CD4-positive, alpha-beta memory T cell (primary cell): ENCODE data around the gene GTPBP1. TPM values are rescaled to one million over a fixed set of nuclear protein-coding genes. Genes with fewer than 3 reads are reported as not detected.

ENCODE experiments used
- CTCF ChIA-PET: fragments of 350-600 bp; sonication (Branson Sonifier 250); formaldehyde crosslinking; loops from one replicate; lab custom pipeline; 2021; ENCODE audit warnings: inconsistent platforms; ENCODE audit not compliant: partially characterized antibody; lab: Charles Lee
- POLR2A ChIA-PET: fragments of 350-600 bp; sonication (Branson Sonifier 250); formaldehyde crosslinking; loops from one replicate; lab custom pipeline; 2021; ENCODE audit not compliant: partially characterized antibody; lab: Charles Lee
- DNase-seq, 5 donors: peaks; one replicate each; pipeline versions ENCODE4 v3.0.0 to v3.0.0-alpha.2; 2020 to 2022; ENCODE audit warnings: mixed read lengths in 1 of 5
- H3K27ac ChIP-seq: one replicate; pipeline ENCODE4 v1.7.0; 2013; ENCODE audit warnings: low read depth, low read length
- H3K27me3 ChIP-seq: 2 replicates; pipeline ENCODE4 v1.7.0; 2013; ENCODE audit warnings: mild to moderate bottlenecking, low read length, moderate library complexity; ENCODE audit not compliant: insufficient read depth
- H3K36me3 ChIP-seq: 2 replicates; pipeline ENCODE4 v1.7.0; 2013; ENCODE audit warnings: mild to moderate bottlenecking, low read length, moderate library complexity; ENCODE audit not compliant: insufficient read depth
- H3K4me1 ChIP-seq: 2 replicates; pipeline ENCODE4 v1.7.0; 2013; ENCODE audit warnings: mild to moderate bottlenecking, low read length, moderate library complexity; ENCODE audit not compliant: insufficient read depth
- H3K4me3 ChIP-seq, 2 donors: one replicate each; pipeline ENCODE4 v1.7.0; 2013; ENCODE audit warnings: low read length in 2 of 2, mild to moderate bottlenecking in 1 of 2
- H3K9me3 ChIP-seq, 2 donors: one replicate each; pipeline ENCODE4 v1.7.0; 2013; ENCODE audit warnings: low read length in 2 of 2, control low read depth in 1 of 2; ENCODE audit not compliant: control insufficient read depth in 1 of 2
- H3K27ac Mint-ChIP-seq, 7 donors: one replicate each; pipeline ENCODE4 v1.8.0; 2020 to 2021; ENCODE audit warnings: mixed read lengths in 7 of 7, mild to moderate bottlenecking in 6 of 7, inconsistent platforms in 3 of 7, moderate library complexity in 3 of 7
- H3K27me3 Mint-ChIP-seq, 2 donors: one replicate each; pipeline ENCODE4 v1.8.0; 2020 to 2021; ENCODE audit warnings: mixed read lengths in 2 of 2
- H3K36me3 Mint-ChIP-seq, 2 donors: one replicate each; pipeline ENCODE4 v1.8.0; 2020 to 2021; ENCODE audit warnings: mixed read lengths in 2 of 2, inconsistent platforms in 1 of 2, mild to moderate bottlenecking in 1 of 2
- H3K4me1 Mint-ChIP-seq, 4 donors: one replicate each; pipeline ENCODE4 v1.8.0; 2020 to 2021; ENCODE audit warnings: mixed read lengths in 4 of 4, mild to moderate bottlenecking in 1 of 4
- H3K4me3 Mint-ChIP-seq, 8 donors: one replicate each; pipeline ENCODE4 v1.8.0; 2020 to 2021; ENCODE audit warnings: mixed read lengths in 8 of 8, mild to moderate bottlenecking in 7 of 8, moderate library complexity in 6 of 8, inconsistent platforms in 3 of 8
- H3K9me3 Mint-ChIP-seq, 8 donors: one replicate each; pipeline ENCODE4 v1.8.0; 2020 to 2021; ENCODE audit warnings: mixed read lengths in 8 of 8, mild to moderate bottlenecking in 5 of 8, inconsistent platforms in 3 of 8, moderate library complexity in 1 of 8
- intact Hi-C: fragments of 100-400 bp; cut with micrococcal nuclease; formaldehyde crosslinking; loops from one replicate; pipeline ENCODE4 v1.15.1; 2023
- polyA plus RNA-seq, 2 donors: library from polyadenylated mRNA; unstranded; fragments of 300-500 nt; fragmentation: Illumina TruSeq; gene quantifications; one replicate each; pipeline ENCODE4 v1.2.3, GENCODE V29; 2021
- total RNA-seq, 2 experiments: library from RNA; stranded (reverse); gene quantifications; one replicate each; pipeline ENCODE4 v1.2.3, GENCODE V29; 2021

Gene GTPBP1
- total and polyA plus RNA-seq, 4 experiments from 2014 or later = 14.6 to 96.6 (median 62.5) TPM

DNA sequence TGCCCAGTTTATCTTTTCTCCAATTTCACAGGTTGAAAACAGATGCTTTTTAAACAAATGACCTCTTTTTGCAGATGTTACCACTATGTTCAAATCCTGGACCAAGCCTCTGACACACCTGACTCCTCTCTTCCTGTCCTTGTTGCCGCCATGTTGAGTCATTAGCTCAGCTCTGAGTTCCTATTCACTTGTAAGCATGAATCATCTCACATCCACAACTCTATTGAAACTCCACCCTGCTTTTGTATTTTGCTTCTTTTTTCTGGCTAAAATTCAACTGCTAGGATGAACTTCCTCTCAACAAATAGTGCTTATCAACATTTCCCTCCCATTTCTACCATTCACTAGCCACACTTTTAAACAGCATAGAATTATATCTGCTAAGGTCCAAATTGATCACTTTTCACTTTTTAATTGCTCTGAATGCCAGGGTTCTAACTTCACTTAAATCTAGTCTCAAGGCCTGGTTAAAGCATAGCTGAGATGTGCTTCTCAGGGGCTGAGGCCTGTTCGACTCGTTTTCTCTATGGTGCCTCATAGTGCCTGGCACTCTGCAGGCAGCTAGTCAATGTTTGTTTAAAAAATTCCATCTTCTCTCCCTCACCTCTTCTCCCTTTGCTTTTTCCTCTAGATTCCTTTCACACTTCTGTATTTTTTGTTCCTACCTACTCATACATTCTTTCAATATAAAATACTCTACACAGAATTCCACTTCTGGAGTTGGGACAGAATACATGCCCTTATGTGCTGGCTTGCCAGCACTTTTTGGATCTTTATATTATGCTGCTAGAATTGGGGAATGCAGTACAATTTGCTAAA lies 8.9 kb upstream of the GTPBP1 start:
- Histone ChIP-seq H3K27ac (peak overlapping the region; percentile 36), H3K4me3 (no peak overlapping the region), H3K4me1 (peaks cover 50% of the 10 kb centered on the region), H3K36me3 (no peaks in the 10 kb centered on the region), H3K9me3 (no peaks in the 10 kb centered on the region), H3K27me3 (no peaks in the 10 kb centered on the region)
- Mint-ChIP-seq H3K4me3 (peak overlapping the region in 7 of 8 donors; percentile 16 to 93 (median 56)), H3K9me3 (peaks cover 0 to 5% (median 0%) of the 10 kb centered on the region in 8 donors), H3K27ac (peak overlapping the region; percentile 56 to 99 (median 80)), H3K27me3 (peaks cover 0 to 4% of the 10 kb centered on the region in 2 donors), H3K4me1 (peaks cover 58 to 80% (median 68%) of the 10 kb centered on the region in 4 donors), H3K36me3 (peaks cover 3 to 44% of the 10 kb centered on the region in 2 donors)
- CTCF ChIA-PET = interaction anchor here (5.2 kb wide), 1 partner anchor 15 kb away, joined by 49 read pairs; the partner anchor contains the start of gene TOMM22
- intact Hi-C loops = no loop called here
- DNase-seq = peak in 1 of 5 donors; percentile 73
- POLR2A ChIA-PET = interaction anchor here (1.1 to 8.5 kb wide), 7 partner anchors 9 to 55 kb away, joined by 3 to 84 read pairs (median 27); partner anchors contain the start of genes GTPBP1 and TOMM22

DNA sequence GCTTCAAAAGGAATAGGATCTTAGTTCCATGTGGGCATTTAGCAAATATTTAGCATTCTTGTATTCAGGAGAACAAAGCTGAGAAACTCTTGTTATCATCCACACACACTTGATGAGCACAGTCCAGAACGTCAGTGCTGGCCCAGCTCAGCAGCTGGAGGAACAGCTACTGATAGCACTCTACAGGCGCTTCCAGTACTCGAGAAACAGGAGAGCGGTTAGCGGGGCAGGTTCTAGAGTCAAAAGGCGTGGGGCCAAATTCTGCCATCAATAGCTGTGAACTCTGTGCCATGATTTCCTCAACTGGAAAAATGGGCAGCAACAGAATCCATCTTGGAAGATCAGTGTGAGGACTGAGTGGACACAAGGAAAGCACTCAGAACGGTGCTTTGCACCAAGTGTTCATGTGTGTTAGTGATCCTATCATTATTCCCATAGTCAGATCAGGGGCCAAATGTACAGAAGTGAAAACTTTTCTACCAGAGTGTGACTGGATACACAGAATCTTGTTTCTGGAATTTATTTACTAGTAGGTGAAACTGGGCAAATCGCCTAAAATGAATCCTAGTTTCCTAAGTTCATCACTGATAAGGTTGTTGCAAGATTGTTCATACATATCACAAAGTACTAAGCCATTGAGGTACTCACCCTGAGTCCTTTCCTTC lies 8.2 kb upstream of the GTPBP1 start:
- DNase-seq = peak in 1 of 5 donors; percentile 39
- H3K9me3 ChIP-seq = no peaks in the 10 kb centered on the region
- Mint-ChIP-seq H3K27ac (peak overlapping the region; percentile 56 to 100 (median 98)), H3K4me3 (peak overlapping the region; percentile 7 to 93 (median 51)), H3K27me3 (peaks cover 0 to 4% of the 10 kb centered on the region in 2 donors), H3K9me3 (peaks cover 0 to 5% (median 0%) of the 10 kb centered on the region in 8 donors), H3K4me1 (peaks cover 58 to 78% (median 66%) of the 10 kb centered on the region in 4 donors), H3K36me3 (peaks cover 3 to 41% of the 10 kb centered on the region in 2 donors)
- intact Hi-C loops = no loop called here
- no peak overlapping the region for H3K4me3 ChIP-seq
- H3K27me3 ChIP-seq = no peaks in the 10 kb centered on the region
- peaks cover 52% of the 10 kb centered on the region for H3K4me1 ChIP-seq
- ChIA-PET CTCF (interaction anchor here (1.2 to 5.2 kb wide), 2 partner anchors 16 to 71 kb away, joined by 3 to 49 read pairs; partner anchors contain the start of gene TOMM22), POLR2A (interaction anchor here (1.4 to 8.5 kb wide), 6 partner anchors 8 to 54 kb away, joined by 3 to 84 read pairs (median 28); partner anchors contain the start of genes GTPBP1 and TOMM22)
- H3K27ac ChIP-seq = peak overlapping the region; percentile 36
- no peaks in the 10 kb centered on the region for H3K36me3 ChIP-seq

- CTCF ChIA-PET = interaction anchor here (1.2 to 5.2 kb wide), 4 partner anchors 17 to 646 kb away, joined by 3 to 49 read pairs (median 5); partner anchors contain the start of gene TOMM22
Observed at GRCh38 chr22:38698407-38699094, 7.2 kb upstream of the GTPBP1 start.

GRCh38 chr22:38699143-38699542 lies 6.6 kb upstream of the GTPBP1 start:
- DNase-seq = no peak
- H3K4me3 Mint-ChIP-seq = peak overlapping the region; percentile 90 to 94 (median 92)
- intact Hi-C loops = no loop called here

More at GRCh38 chr22:38698407-38699094, 7.2 kb upstream of the GTPBP1 start:
- H3K36me3 Mint-ChIP-seq = peaks cover 3 to 33% of the 10 kb centered on the region in 2 donors
- Histone ChIP-seq H3K9me3 (no peaks in the 10 kb centered on the region), H3K36me3 (no peaks in the 10 kb centered on the region), H3K27me3 (no peaks in the 10 kb centered on the region), H3K4me1 (peaks cover 52% of the 10 kb centered on the region), H3K4me3 (no peak overlapping the region), H3K27ac (peak overlapping the region; percentile 98)
- H3K4me1 Mint-ChIP-seq = peaks cover 51 to 69% (median 60%) of the 10 kb centered on the region in 4 donors
- peak in 1 of 5 donors; percentile 9 for DNase-seq
- H3K27ac Mint-ChIP-seq = peak overlapping the region; percentile 98 to 100 (median 98)
- POLR2A ChIA-PET = interaction anchor here (0.9 to 8.5 kb wide), 16 partner anchors 7 to 1055 kb away, joined by 3 to 84 read pairs (median 4); partner anchors contain the start of genes CBX6, CBY1, FAM227A and GTPBP1
- peaks cover 0 to 4% of the 10 kb centered on the region in 2 donors for H3K27me3 Mint-ChIP-seq
- peaks cover 0 to 5% (median 0%) of the 10 kb centered on the region in 8 donors for H3K9me3 Mint-ChIP-seq
- H3K4me3 Mint-ChIP-seq = peak overlapping the region in 7 of 8 donors; percentile 72 to 93 (median 91)
- intact Hi-C loops = no loop called here

DNA sequence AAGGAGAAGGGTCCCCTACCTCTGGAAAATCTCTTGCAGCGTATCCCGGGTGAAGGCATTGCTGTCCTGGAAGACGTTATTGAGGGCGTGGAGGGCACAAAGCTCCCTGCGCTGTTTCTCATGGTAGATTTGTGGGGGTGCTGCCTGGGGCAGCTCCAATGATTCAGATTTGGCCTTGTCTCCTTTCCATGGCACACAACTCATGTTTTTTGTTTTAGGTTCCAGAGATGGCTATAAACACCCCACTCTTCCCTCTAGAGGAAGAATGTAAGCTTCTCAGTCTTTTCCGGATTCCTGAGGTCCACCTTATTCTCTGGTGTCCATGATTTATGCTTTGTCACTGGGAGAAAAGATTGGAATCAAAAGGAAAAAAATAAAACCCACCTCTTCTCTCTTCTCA lies 6.0 kb upstream of the GTPBP1 start:
- H3K9me3 Mint-ChIP-seq = peaks cover 0 to 5% (median 0%) of the 10 kb centered on the region in 8 donors
- H3K4me1 Mint-ChIP-seq = peaks cover 53 to 69% (median 56%) of the 10 kb centered on the region in 4 donors
- peak in 2 of 5 donors; percentile 18 to 34 for DNase-seq
- H3K36me3 ChIP-seq = no peaks in the 10 kb centered on the region
- intact Hi-C loops = loop anchor here (2.0 to 10.0 kb wide), 4 partner anchors 43 to 645 kb away; partner anchors contain the start of genes CBX6, CBY1, DMC1 and FAM227A
- peaks cover 56% of the 10 kb centered on the region for H3K4me1 ChIP-seq
- H3K27me3 Mint-ChIP-seq = peaks cover 0 to 4% of the 10 kb centered on the region in 2 donors
- peak overlapping the region; percentile 98 for H3K27ac ChIP-seq
- H3K27me3 ChIP-seq = no peaks in the 10 kb centered on the region
- H3K4me3 ChIP-seq = peak overlapping the region; percentile 13 to 79
- peak overlapping the region; percentile 90 to 94 (median 92) for H3K4me3 Mint-ChIP-seq
- H3K36me3 Mint-ChIP-seq = peaks cover 2 to 33% of the 10 kb centered on the region in 2 donors
- ChIA-PET CTCF (interaction anchor here (0.5 to 5.2 kb wide), 4 partner anchors 18 to 647 kb away, joined by 3 to 49 read pairs (median 5); partner anchors contain the start of gene TOMM22), POLR2A (interaction anchor here (0.9 to 8.5 kb wide), 13 partner anchors 8 to 1057 kb away, joined by 3 to 84 read pairs (median 5); partner anchors contain the start of genes CBX6, CBY1, FAM227A and TOMM22)
- H3K27ac Mint-ChIP-seq = peak overlapping the region; percentile 98 to 100 (median 98)
- H3K9me3 ChIP-seq = no peaks in the 10 kb centered on the region

More at GRCh38 chr22:38699143-38699542, 6.6 kb upstream of the GTPBP1 start:
- Histone ChIP-seq H3K9me3 (no peaks in the 10 kb centered on the region), H3K27me3 (no peaks in the 10 kb centered on the region), H3K27ac (peak overlapping the region; percentile 98), H3K4me1 (peaks cover 52% of the 10 kb centered on the region), H3K4me3 (peak overlapping the region; percentile 13 to 79), H3K36me3 (no peaks in the 10 kb centered on the region)
- CTCF ChIA-PET = interaction anchor here (1.9 to 5.2 kb wide), 3 partner anchors 17 to 647 kb away, joined by 5 to 49 read pairs (median 5); partner anchors contain the start of gene TOMM22
- peaks cover 0 to 4% of the 10 kb centered on the region in 2 donors for H3K27me3 Mint-ChIP-seq
- peaks cover 0 to 5% (median 0%) of the 10 kb centered on the region in 8 donors for H3K9me3 Mint-ChIP-seq
- H3K4me1 Mint-ChIP-seq = peaks cover 52 to 66% (median 57%) of the 10 kb centered on the region in 4 donors
- H3K36me3 Mint-ChIP-seq = peaks cover 3 to 33% of the 10 kb centered on the region in 2 donors
- H3K27ac Mint-ChIP-seq = peak overlapping the region; percentile 98 to 100 (median 98)
- POLR2A ChIA-PET = interaction anchor here (0.9 to 8.5 kb wide), 14 partner anchors 8 to 1056 kb away, joined by 3 to 84 read pairs (median 4); partner anchors contain the start of genes CBX6, CBY1, FAM227A and SUN2
